Osteoblast (primary cell): ENCODE measurements around the gene FAM110C. TPM values are rescaled to one million over a fixed set of nuclear protein-coding genes. Genes with fewer than 3 reads are reported as not detected.

Source experiments
- DNase-seq: peaks from one replicate; pipeline ENCODE4 v3.0.0; 2011; ENCODE audit warnings: low spot score, mixed read lengths; ENCODE audit not compliant: insufficient read length; ENCODE audit errors: missing footprints
- H2AFZ ChIP-seq: 2 replicates; pipeline ENCODE4 v1.6.0; 2011; ENCODE audit warnings: mild to moderate bottlenecking, low read length
- H3K27ac ChIP-seq: 2 replicates; pipeline ENCODE4 v1.5.1; 2011; ENCODE audit warnings: mild to moderate bottlenecking, low read depth, low read length, moderate library complexity
- H3K27me3 ChIP-seq: 2 replicates; pipeline ENCODE4 v1.6.0; 2012; ENCODE audit warnings: mild to moderate bottlenecking, control low read depth, inconsistent platforms, low read length, moderate library complexity; ENCODE audit not compliant: insufficient read depth
- H3K36me3 ChIP-seq: 2 replicates; pipeline ENCODE4 v1.5.1; 2011; ENCODE audit warnings: mild to moderate bottlenecking, low read length, control low read depth, moderate library complexity; ENCODE audit not compliant: insufficient read depth
- H3K4me1 ChIP-seq: 2 replicates; pipeline ENCODE4 v1.5.1; 2011; ENCODE audit warnings: mild to moderate bottlenecking, low read length, control low read depth, moderate library complexity; ENCODE audit not compliant: insufficient read depth
- H3K4me2 ChIP-seq: 2 replicates; pipeline ENCODE4 v1.6.0; 2011; ENCODE audit warnings: mild to moderate bottlenecking, low read length; ENCODE audit not compliant: insufficient read depth
- H3K4me3 ChIP-seq: fragments of 200-600 bp; sonication (generic); 3 replicates; pipeline ENCODE4 v1.5.1; 2012; ENCODE audit warnings: mild to moderate bottlenecking, low read length, inconsistent platforms; ENCODE audit not compliant: insufficient read depth
- H3K79me2 ChIP-seq: 2 replicates; pipeline ENCODE4 v1.6.0; 2012; ENCODE audit warnings: mild to moderate bottlenecking, low read length, control low read depth, inconsistent platforms; ENCODE audit not compliant: insufficient read depth
- H3K9me3 ChIP-seq: 2 replicates; pipeline ENCODE4 v1.5.1; 2011; ENCODE audit warnings: low read depth, low read length, control low read depth
- H4K20me1 ChIP-seq: 2 replicates; pipeline ENCODE4 v1.6.0; 2012; ENCODE audit warnings: mild to moderate bottlenecking, low read length, control low read depth; ENCODE audit not compliant: insufficient read depth
- total RNA-seq: library from RNA; depleted of rRNA; stranded (reverse); fragments of >200 nt; gene quantifications from 2 replicates; pipeline ENCODE4 v1.2.3, GENCODE V29; 2012
- TF ChIP-seq, protein P1 (sequence below): IDR thresholded peaks from 2 replicates; pipeline ENCODE4 v1.5.1; 2011; ENCODE audit warnings: mild to moderate bottlenecking, low read depth, low read length, moderate library complexity; ENCODE audit errors: extremely low read depth

The FAM110C gene
- total RNA-seq, 1 donor = not detected

DNA sequence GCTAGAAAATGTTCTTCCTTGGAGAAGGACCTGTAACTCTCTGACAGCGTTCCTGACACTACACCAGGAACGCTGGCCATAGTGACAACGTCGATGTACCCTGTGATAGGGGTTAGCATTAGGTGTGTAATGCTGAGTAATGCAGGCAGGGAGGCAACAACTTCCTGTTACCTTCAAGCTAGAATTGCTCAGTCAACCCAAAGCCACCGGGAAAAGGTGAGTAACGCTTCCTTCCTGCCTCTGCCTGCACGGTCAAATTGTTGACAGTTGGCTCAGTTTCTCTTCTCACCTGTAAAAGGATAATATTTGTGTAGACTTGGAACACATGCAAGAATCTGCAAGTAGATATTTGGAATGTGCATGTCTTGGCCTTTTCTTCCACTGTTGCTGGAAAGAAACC lies 12.7 kb downstream of the FAM110C start:
- H3K36me3 ChIP-seq = no peaks in the 10 kb centered on the region
- TF ChIP-seq, protein P1, sequence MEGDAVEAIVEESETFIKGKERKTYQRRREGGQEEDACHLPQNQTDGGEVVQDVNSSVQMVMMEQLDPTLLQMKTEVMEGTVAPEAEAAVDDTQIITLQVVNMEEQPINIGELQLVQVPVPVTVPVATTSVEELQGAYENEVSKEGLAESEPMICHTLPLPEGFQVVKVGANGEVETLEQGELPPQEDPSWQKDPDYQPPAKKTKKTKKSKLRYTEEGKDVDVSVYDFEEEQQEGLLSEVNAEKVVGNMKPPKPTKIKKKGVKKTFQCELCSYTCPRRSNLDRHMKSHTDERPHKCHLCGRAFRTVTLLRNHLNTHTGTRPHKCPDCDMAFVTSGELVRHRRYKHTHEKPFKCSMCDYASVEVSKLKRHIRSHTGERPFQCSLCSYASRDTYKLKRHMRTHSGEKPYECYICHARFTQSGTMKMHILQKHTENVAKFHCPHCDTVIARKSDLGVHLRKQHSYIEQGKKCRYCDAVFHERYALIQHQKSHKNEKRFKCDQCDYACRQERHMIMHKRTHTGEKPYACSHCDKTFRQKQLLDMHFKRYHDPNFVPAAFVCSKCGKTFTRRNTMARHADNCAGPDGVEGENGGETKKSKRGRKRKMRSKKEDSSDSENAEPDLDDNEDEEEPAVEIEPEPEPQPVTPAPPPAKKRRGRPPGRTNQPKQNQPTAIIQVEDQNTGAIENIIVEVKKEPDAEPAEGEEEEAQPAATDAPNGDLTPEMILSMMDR = no peak
- H3K4me1 ChIP-seq = no peaks in the 10 kb centered on the region
- no peak overlapping the region for H3K4me2 ChIP-seq
- H3K9me3 ChIP-seq = no peaks in the 10 kb centered on the region
- no peak for DNase-seq
- H4K20me1 ChIP-seq = no peaks in the 10 kb centered on the region
- no peaks in the 10 kb centered on the region for H3K79me2 ChIP-seq
- H3K27ac ChIP-seq = no peak overlapping the region
- H2AFZ ChIP-seq = no peak overlapping the region
- no peaks in the 10 kb centered on the region for H3K27me3 ChIP-seq
- H3K4me3 ChIP-seq = no peak overlapping the region

- no peak overlapping the region for H3K4me3 ChIP-seq
- no peaks in the 10 kb centered on the region for H3K27me3 ChIP-seq
- no peaks in the 10 kb centered on the region for H3K36me3 ChIP-seq
- no peak overlapping the region for H2AFZ ChIP-seq
- no peaks in the 10 kb centered on the region for H3K9me3 ChIP-seq
- no peaks in the 10 kb centered on the region for H4K20me1 ChIP-seq
- no peak overlapping the region for H3K4me2 ChIP-seq
- no peak for DNase-seq
- TF ChIP-seq, protein P1 = no peak
- H3K4me1 ChIP-seq = no peaks in the 10 kb centered on the region
- H3K27ac ChIP-seq = no peak overlapping the region
- no peaks in the 10 kb centered on the region for H3K79me2 ChIP-seq
Measured at GRCh38 chr2:32068-32467, 14.2 kb downstream of the FAM110C start.

GRCh38 chr2:29253-29652 lies 17.1 kb downstream of the FAM110C start:
- no peaks in the 10 kb centered on the region for H3K4me1 ChIP-seq
- no peak overlapping the region for H3K4me3 ChIP-seq
- no peak overlapping the region for H2AFZ ChIP-seq
- H3K4me2 ChIP-seq = no peak overlapping the region
- H3K27ac ChIP-seq = no peak overlapping the region
- no peaks in the 10 kb centered on the region for H3K36me3 ChIP-seq
- H3K79me2 ChIP-seq = no peaks in the 10 kb centered on the region
- no peak for DNase-seq
- H3K27me3 ChIP-seq = no peaks in the 10 kb centered on the region
- no peaks in the 10 kb centered on the region for H4K20me1 ChIP-seq
- TF ChIP-seq, protein P1 = no peak
- H3K9me3 ChIP-seq = no peaks in the 10 kb centered on the region

DNA sequence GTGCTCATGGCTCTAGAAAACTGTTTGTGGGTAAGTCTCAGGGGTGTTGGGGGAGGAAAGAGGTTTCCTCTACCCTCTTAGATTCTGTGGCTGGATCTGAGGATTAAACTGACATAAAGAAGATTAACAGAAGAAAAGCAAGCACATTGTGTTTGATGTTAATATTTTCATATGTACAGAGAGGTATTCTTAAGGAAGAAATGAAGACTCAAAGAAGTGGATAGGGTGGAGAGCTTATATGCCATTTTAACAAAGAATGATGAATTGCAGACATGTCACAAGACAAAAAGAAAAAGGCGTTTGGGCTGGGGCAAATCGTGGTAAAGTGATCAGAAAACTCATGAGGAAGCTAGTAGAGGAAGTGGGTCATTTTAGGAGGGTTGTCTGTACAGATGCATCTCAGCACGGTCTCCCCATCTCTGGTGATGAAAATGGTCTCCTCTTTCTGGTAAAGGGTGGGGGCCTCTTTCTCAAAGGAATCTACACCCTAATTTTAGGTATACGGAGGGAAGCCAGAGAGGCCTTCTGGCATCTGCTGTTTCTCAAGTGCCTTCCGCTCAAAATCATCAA lies 17.8 kb downstream of the FAM110C start:
- TF ChIP-seq, protein P1 = no peak
- DNase-seq = no peak
- Histone ChIP-seq H3K4me3 (no peak overlapping the region), H3K36me3 (no peaks in the 10 kb centered on the region), H3K79me2 (no peaks in the 10 kb centered on the region), H3K4me2 (no peak overlapping the region), H3K9me3 (no peaks in the 10 kb centered on the region), H2AFZ (no peak overlapping the region), H4K20me1 (no peaks in the 10 kb centered on the region), H3K27ac (no peak overlapping the region), H3K4me1 (no peaks in the 10 kb centered on the region), H3K27me3 (no peaks in the 10 kb centered on the region)
